GM21526 (cell line): Measurements from ENCODE around the gene KCMF1.
A peak's percentile ranks its signal among the peaks of the same experiment; 100 is the strongest.

Experiments
- ATAC-seq: cut with Tn5 transposase; IDR thresholded peaks from one replicate; pipeline ENCODE4 v1.9.1; 2021; ENCODE audit warnings: moderate library complexity; ENCODE audit not compliant: unreplicated experiment, low FRiP score

The KCMF1 gene

GRCh38 chr2:85018049-85018447, 47.1 kb downstream of the KCMF1 start:
- ATAC-seq: no peak

GRCh38 chr2:85019121-85019520, 48.2 kb downstream of the KCMF1 start:
- no peak for ATAC-seq

GRCh38 chr2:85022232-85022631, 51.3 kb downstream of the KCMF1 start:
- ATAC-seq: no peak

- no peak for ATAC-seq
Measured at GRCh38 chr2:85024372-85025047, 53.5 kb downstream of the KCMF1 start.

- no peak for ATAC-seq
Measured at GRCh38 chr2:85032621-85033020, 61.7 kb downstream of the KCMF1 start.

- no peak for ATAC-seq
Measured at GRCh38 chr2:85033388-85033787, 62.4 kb downstream of the KCMF1 start.

- no peak for ATAC-seq
Measured at GRCh38 chr2:85034158-85034557, 63.2 kb downstream of the KCMF1 start.

GRCh38 chr2:85037622-85038021, 66.7 kb downstream of the KCMF1 start:
- no peak for ATAC-seq

- ATAC-seq: no peak
Measured at GRCh38 chr2:85042330-85042729, 71.4 kb downstream of the KCMF1 start.

- no peak for ATAC-seq
Measured at GRCh38 chr2:85048534-85048933, 77.6 kb downstream of the KCMF1 start.

GRCh38 chr2:85049236-85049635, 78.3 kb downstream of the KCMF1 start:
- no peak for ATAC-seq

- no peak for ATAC-seq
Measured at GRCh38 chr2:85053802-85054201, 82.8 kb downstream of the KCMF1 start.

GRCh38 chr2:85057226-85057962, 86.4 kb downstream of the KCMF1 start:
- no peak for ATAC-seq

GRCh38 chr2:85061896-85062295, 90.9 kb downstream of the KCMF1 start:
- no peak for ATAC-seq

- ATAC-seq: no peak
Measured at GRCh38 chr2:85062565-85062964, 91.6 kb downstream of the KCMF1 start.

GRCh38 chr2:85063981-85064599, 93.1 kb downstream of the KCMF1 start:
- no peak for ATAC-seq

- no peak for ATAC-seq
Measured at GRCh38 chr2:85064927-85065577, 94.1 kb downstream of the KCMF1 start.

- ATAC-seq: no peak
Measured at GRCh38 chr2:85066006-85066740, 95.2 kb downstream of the KCMF1 start.

- ATAC-seq: peak; percentile 52
Measured at GRCh38 chr2:85066874-85067351, 96.0 kb downstream of the KCMF1 start.

GRCh38 chr2:85071096-85071495, 100.1 kb downstream of the KCMF1 start:
- no peak for ATAC-seq
